ENCODE results near the gene UGT1A4.

The UGT1A4 gene

GRCh38 chr2:233718552-233718951 is at the start of gene UGT1A4:
TSS of gene UGT1A4 (plus strand) at chr2:233718736. CDS start at chr2:233718821, 85 bp downstream.
- DNase-seq: no peak

GRCh38 chr2:233671290-233672161 is 47.0 kb upstream of the UGT1A4 start, which contains the start of gene UGT1A9:
TSS of gene UGT1A9 (plus strand) at chr2:233671898. CDS start at chr2:233671935, 37 bp downstream.
- DNase-seq: no peak

- no peak for DNase-seq
Observed at GRCh38 chr2:233672886-233673285, 45.6 kb upstream of the UGT1A4 start.

- DNase-seq: no peak
Observed at GRCh38 chr2:233673896-233674295, 44.6 kb upstream of the UGT1A4 start.

- no peak for DNase-seq
Observed at GRCh38 chr2:233674314-233674713, 44.2 kb upstream of the UGT1A4 start.

- no peak for DNase-seq
Observed at GRCh38 chr2:233674995-233675394, 43.5 kb upstream of the UGT1A4 start.

GRCh38 chr2:233676046-233676445 is 42.5 kb upstream of the UGT1A4 start:
- no peak for DNase-seq

GRCh38 chr2:233679196-233679595 is 39.3 kb upstream of the UGT1A4 start:
- DNase-seq: no peak

- no peak for DNase-seq
Observed at GRCh38 chr2:233680361-233681045, 38.0 kb upstream of the UGT1A4 start.

- no peak for DNase-seq
Observed at GRCh38 chr2:233681521-233682099, 36.9 kb upstream of the UGT1A4 start, which contains the start of gene UGT1A7. TSS of gene UGT1A7 (plus strand) at chr2:233681901. CDS start at chr2:233681938, 37 bp downstream.

- no peak for DNase-seq
Observed at GRCh38 chr2:233684640-233685039, 33.9 kb upstream of the UGT1A4 start.

- no peak for DNase-seq
Observed at GRCh38 chr2:233686928-233687327, 31.6 kb upstream of the UGT1A4 start.

GRCh38 chr2:233688341-233688740 is 30.2 kb upstream of the UGT1A4 start:
- DNase-seq: no peak

GRCh38 chr2:233689031-233689430 is 29.5 kb upstream of the UGT1A4 start:
- no peak for DNase-seq

- DNase-seq: no peak
Observed at GRCh38 chr2:233689501-233689900, 29.0 kb upstream of the UGT1A4 start.

- DNase-seq: no peak
Observed at GRCh38 chr2:233690444-233690843, 28.1 kb upstream of the UGT1A4 start.

GRCh38 chr2:233691443-233692433 is 26.8 kb upstream of the UGT1A4 start:
- no peak for DNase-seq

GRCh38 chr2:233692648-233693047 is 25.9 kb upstream of the UGT1A4 start, which contains the start of gene UGT1A6:
TSS of gene UGT1A6 (plus strand) at chr2:233692890. CDS start at chr2:233693005, 115 bp downstream.
- no peak for DNase-seq

GRCh38 chr2:233693963-233694362 is 24.6 kb upstream of the UGT1A4 start:
- no peak for DNase-seq

- DNase-seq: no peak
Observed at GRCh38 chr2:233698740-233699139, 19.8 kb upstream of the UGT1A4 start.

GRCh38 chr2:233699424-233700027 is 19.0 kb upstream of the UGT1A4 start:
- DNase-seq: no peak
